ENCODE measurements around the gene ST6GAL1. TPM values are rescaled to one million over a fixed set of nuclear protein-coding genes. Genes with fewer than 3 reads are reported as not detected.
"Not testable (repeated sequence)": the region's sequence is repeated elsewhere in the genome, so short reads cannot be mapped to it uniquely, and the experiment has no call there.

ST6GAL1 gene
- total and polyA plus RNA-seq, 4 donors: 28.9 to 44.6 (median 34.6) TPM

DNA sequence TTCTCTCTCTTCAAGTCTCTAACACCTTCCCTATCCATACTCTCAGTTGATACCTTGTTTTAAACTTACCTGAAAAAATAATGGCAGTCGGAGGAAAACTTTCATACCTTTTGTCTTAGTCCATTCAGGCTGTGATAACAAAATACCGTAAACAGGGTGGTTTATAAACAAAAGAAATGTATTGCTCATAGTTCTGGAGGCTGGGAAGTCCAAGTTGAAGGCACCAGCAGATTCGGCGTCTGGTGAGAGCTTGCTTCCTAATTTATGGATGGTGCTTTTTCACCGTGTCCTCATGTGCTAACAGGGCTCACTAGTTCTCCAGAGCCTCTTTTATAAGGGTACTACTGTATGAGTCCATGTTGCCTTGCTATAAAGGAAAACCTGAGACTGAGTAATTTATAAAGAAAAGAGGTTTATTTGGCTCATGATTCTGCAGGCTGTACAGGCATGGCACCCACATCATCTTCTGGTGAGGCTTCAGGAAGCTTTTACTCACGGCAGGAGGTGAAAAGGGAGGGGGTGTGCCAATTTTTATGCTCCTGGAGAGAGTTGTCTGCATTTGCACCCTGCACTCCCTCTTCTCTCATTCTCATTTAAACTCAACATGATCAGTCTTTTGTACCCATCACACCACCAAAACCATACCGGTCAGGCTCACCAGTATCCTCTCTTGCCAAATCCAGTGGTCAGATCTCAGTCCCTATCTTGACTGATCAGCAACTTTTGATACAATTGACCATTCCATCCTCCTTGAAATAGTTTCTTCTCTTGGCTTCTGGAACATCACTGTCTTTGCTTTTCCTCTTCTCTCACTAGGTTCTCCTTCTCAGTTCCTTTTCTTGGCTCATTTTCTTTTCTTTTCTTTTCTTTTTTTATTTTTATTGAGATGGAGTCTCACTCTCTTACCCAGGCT, 21.6 kb downstream of the ST6GAL1 start:
- no peak for DNase-seq (ENCODE audit: low read depth in 4 of 6, low spot score in 6 of 6)
- H3K27ac ChIP-seq (ENCODE audit: low read depth, low read length): no peak overlapping the region
- H3K9me3 ChIP-seq (ENCODE audit: control insufficient read depth, insufficient read depth, low read length): no peaks in the 10 kb centered on the region
- peaks cover 8% of the 10 kb centered on the region for H3K4me1 ChIP-seq (ENCODE audit: control insufficient read depth, insufficient read depth, low read length)
- H3K4me3 ChIP-seq (ENCODE audit: low read depth, low read length): no peak overlapping the region
- 92% methylated on average over 4 of the region's 7 CpGs for WGBS (ENCODE audit: insufficient coverage)
- H3K36me3 ChIP-seq (ENCODE audit: control insufficient read depth, insufficient read depth, low read length): no peaks in the 10 kb centered on the region
- no peaks in the 10 kb centered on the region for H3K27me3 ChIP-seq (ENCODE audit: control insufficient read depth, insufficient read depth, low read length)

DNA sequence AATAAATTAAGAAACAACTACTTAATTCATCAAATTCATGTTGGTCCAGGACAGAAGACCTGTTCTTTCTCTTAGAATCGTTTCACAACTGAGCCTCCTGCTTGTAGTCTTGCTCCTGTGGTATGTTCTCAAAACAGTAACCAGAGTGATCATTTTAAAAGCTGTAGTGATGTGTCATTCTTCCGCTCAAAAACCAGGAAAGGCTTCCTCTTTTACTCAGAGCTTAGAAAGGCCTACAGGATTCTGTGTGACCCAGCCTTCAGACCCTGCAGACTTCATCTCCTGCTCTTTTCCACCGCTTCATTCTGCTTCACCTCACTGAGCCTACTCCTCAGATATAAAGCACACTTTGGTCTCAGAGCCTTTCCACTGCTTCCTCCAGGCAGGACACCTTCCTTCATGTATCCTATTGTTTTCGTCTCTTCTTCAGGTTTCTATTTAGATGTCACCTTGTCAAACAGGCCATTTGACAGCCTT, 22.7 kb downstream of the ST6GAL1 start:
- Histone ChIP-seq H3K9me3 (ENCODE audit: control insufficient read depth, insufficient read depth, low read length) (no peaks in the 10 kb centered on the region), H3K27ac (ENCODE audit: low read depth, low read length) (no peak overlapping the region), H3K36me3 (ENCODE audit: control insufficient read depth, insufficient read depth, low read length) (no peaks in the 10 kb centered on the region), H3K4me1 (ENCODE audit: control insufficient read depth, insufficient read depth, low read length) (peaks cover 6% of the 10 kb centered on the region), H3K27me3 (ENCODE audit: control insufficient read depth, insufficient read depth, low read length) (no peaks in the 10 kb centered on the region), H3K4me3 (ENCODE audit: low read depth, low read length) (no peak overlapping the region)
- WGBS (ENCODE audit: insufficient coverage): 94% methylated on average over 3 of the region's 4 CpGs
- DNase-seq (ENCODE audit: low read depth in 4 of 6, low spot score in 6 of 6): no peak

DNA sequence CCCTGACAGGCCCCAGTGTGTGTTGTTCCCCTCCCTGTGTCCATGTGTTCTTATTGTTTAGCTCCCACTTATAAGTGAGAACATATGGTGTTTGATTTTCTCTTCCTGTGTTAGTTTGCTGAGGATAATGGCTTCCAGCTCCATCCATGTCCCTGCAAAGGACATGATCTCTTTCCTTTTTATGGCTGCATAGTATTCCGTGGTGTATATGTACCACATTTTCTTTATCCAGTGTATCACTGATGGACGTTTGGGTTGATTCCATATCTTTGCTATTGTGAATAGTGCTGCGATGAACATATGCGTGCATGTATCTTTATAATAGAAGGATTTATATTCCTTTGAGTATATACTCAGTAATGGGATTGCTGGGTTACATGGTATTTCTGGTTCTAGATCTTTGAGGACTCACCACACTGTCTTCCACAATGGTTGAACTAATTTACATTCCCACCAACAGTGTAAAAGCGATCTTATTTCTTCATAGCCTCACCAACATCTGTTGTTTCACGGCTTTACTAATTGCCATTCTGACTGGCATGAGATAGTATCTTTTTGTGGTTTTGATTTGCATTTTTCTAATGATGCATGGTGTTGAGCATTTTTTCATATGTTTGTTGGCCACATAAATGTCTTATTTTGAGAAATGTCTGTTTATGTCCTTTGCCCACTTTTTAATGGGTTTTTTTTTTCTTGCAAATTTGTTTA, 23.8 kb downstream of the ST6GAL1 start:
- DNase-seq (ENCODE audit: low read depth in 4 of 6, low spot score in 6 of 6); H3K27me3 ChIP-seq (ENCODE audit: control insufficient read depth, insufficient read depth, low read length); H3K36me3 ChIP-seq (ENCODE audit: control insufficient read depth, insufficient read depth, low read length); H3K4me1 ChIP-seq (ENCODE audit: control insufficient read depth, insufficient read depth, low read length); H3K4me3 ChIP-seq (ENCODE audit: low read depth, low read length); H3K27ac ChIP-seq (ENCODE audit: low read depth, low read length); H3K9me3 ChIP-seq (ENCODE audit: control insufficient read depth, insufficient read depth, low read length): not testable (repeated sequence)
- no CpG with 5 or more reads among the region's 6 CpGs for WGBS (ENCODE audit: insufficient coverage)

DNA sequence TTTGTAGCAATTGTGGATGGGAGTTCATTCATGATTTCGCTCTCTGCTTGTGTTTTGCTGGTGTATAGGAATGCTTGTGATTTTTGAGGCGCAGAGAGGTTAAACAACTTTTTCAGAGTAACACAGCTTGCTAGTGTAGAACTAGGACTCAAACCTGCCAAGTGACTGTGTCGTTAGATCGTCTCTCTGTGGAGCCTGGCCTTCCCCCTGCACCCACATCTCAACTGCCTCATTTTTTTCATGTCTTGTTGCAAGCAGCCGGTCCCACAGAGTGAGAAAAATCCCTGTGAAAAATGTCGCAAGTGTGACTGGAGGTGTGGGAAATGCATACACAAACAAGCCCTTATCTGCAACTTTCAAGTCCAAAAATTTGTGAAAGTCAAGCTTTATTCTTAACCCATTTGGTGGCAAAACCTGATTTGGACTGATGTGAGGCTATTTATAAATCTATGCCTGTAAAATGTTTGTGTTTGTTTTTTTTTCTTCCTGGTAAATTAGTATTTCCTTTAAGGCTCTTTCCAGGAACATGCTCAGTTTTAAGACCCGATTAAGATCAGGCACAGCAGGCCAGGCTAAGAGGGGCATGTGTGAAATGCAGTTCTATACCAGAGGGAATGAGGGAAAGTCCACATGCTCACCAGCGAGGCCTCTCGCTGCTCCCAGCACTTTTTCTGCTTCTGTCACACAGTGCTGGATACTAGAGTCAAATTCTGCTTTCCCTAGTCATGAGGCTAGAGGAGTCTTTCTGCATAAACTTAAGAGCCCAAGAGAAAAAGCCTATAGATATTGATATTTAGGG, 25.8 kb downstream of the ST6GAL1 start:
- H3K27ac ChIP-seq (ENCODE audit: low read depth, low read length): no peak overlapping the region
- no peaks in the 10 kb centered on the region for H3K36me3 ChIP-seq (ENCODE audit: control insufficient read depth, insufficient read depth, low read length)
- H3K9me3 ChIP-seq (ENCODE audit: control insufficient read depth, insufficient read depth, low read length): no peaks in the 10 kb centered on the region
- H3K27me3 ChIP-seq (ENCODE audit: control insufficient read depth, insufficient read depth, low read length): no peaks in the 10 kb centered on the region
- 83% methylated on average over 3 of the region's 9 CpGs for WGBS (ENCODE audit: insufficient coverage)
- DNase-seq (ENCODE audit: low read depth in 4 of 6, low spot score in 6 of 6): no peak
- no peak overlapping the region for H3K4me3 ChIP-seq (ENCODE audit: low read depth, low read length)
- no peaks in the 10 kb centered on the region for H3K4me1 ChIP-seq (ENCODE audit: control insufficient read depth, insufficient read depth, low read length)

DNA sequence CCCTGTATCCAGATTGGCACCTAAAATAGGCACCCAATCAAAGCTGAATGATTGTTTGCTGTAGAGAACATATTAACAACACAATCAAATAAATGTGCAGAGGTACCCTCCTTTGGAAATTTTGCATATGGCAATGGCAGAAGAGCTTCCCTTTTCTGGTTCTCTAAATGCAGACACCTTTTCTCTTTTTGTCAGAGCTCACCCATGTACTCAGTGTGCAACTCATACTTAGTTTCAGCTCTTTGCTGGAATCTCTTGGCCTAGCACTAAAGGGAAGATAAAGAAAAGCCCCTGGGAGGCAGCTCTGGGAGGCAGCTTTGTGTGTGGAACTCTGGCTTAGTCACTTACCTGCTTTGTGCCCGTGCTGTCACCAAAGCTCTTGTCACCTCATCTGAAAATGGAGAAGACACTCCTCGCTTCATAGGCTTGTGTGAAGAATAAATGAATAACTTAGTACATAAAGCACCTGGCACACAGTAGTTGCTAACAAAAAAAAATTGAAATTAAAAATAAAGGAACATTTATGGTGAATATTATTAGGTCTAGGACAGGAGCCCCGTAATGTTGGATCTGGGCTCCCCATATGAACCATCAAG, 28.8 kb downstream of the ST6GAL1 start:
- H3K4me1 ChIP-seq (ENCODE audit: control insufficient read depth, insufficient read depth, low read length): peaks cover 8% of the 10 kb centered on the region
- H3K27ac ChIP-seq (ENCODE audit: low read depth, low read length): no peak overlapping the region
- H3K4me3 ChIP-seq (ENCODE audit: low read depth, low read length): no peak overlapping the region
- no CpG with 5 or more reads among the region's 3 CpGs for WGBS (ENCODE audit: insufficient coverage)
- no peak for DNase-seq (ENCODE audit: low read depth in 4 of 6, low spot score in 6 of 6)
- no peaks in the 10 kb centered on the region for H3K36me3 ChIP-seq (ENCODE audit: control insufficient read depth, insufficient read depth, low read length)
- H3K27me3 ChIP-seq (ENCODE audit: control insufficient read depth, insufficient read depth, low read length): no peaks in the 10 kb centered on the region
- no peaks in the 10 kb centered on the region for H3K9me3 ChIP-seq (ENCODE audit: control insufficient read depth, insufficient read depth, low read length)

DNA sequence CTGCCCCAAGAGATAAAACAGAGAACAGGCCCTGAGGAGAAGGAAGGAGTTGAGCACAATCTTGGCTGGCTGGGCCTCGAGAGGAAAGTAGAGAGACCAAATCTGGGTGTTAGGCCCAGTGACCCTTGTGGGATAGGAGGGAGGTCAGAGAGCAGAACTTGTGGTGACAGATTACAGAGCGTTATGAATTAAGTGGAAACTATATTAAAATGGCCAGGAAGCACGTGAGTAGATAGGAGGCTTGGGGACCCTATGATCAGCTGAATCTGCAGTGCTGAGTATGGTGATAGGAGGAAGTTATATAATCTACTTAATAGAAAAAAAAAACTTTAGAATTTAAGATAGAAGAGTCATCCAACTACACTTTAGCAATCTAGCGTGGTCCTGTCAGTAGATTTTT, 30.0 kb downstream of the ST6GAL1 start:
- peaks cover 14% of the 10 kb centered on the region for H3K4me1 ChIP-seq (ENCODE audit: control insufficient read depth, insufficient read depth, low read length)
- 81% methylated on average over 2 of the region's 4 CpGs for WGBS (ENCODE audit: insufficient coverage)
- no peak for DNase-seq (ENCODE audit: low read depth in 4 of 6, low spot score in 6 of 6)
- no peaks in the 10 kb centered on the region for H3K9me3 ChIP-seq (ENCODE audit: control insufficient read depth, insufficient read depth, low read length)
- no peak overlapping the region for H3K27ac ChIP-seq (ENCODE audit: low read depth, low read length)
- H3K27me3 ChIP-seq (ENCODE audit: control insufficient read depth, insufficient read depth, low read length): no peaks in the 10 kb centered on the region
- no peaks in the 10 kb centered on the region for H3K36me3 ChIP-seq (ENCODE audit: control insufficient read depth, insufficient read depth, low read length)
- H3K4me3 ChIP-seq (ENCODE audit: low read depth, low read length): no peak overlapping the region

DNA sequence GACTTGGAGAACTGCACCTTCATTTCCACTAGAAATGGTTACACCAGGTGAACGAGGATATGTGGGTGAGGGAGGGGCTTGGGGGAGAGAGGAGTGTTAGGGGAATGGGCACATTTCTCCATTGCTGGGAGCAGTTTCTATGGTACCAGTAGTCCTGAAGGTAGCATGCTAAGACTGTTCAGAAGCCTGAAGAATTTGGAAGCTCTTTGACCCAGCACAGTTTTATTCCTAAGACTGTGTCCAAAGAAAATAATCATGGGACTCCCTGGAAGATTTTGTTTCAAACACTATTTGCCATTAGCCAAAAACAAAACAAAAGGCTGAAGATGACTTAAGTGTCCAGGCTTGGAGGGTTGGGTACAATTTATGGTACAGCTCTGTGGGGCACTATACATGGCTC, 32.1 kb downstream of the ST6GAL1 start:
- H3K27ac ChIP-seq (ENCODE audit: low read depth, low read length): no peak overlapping the region
- 60% methylated on average over 1 of the region's 1 CpG for WGBS (ENCODE audit: insufficient coverage)
- H3K27me3 ChIP-seq (ENCODE audit: control insufficient read depth, insufficient read depth, low read length): no peaks in the 10 kb centered on the region
- no peak for DNase-seq (ENCODE audit: low read depth in 4 of 6, low spot score in 6 of 6)
- H3K9me3 ChIP-seq (ENCODE audit: control insufficient read depth, insufficient read depth, low read length): no peaks in the 10 kb centered on the region
- H3K4me1 ChIP-seq (ENCODE audit: control insufficient read depth, insufficient read depth, low read length): peaks cover 25% of the 10 kb centered on the region
- no peak overlapping the region for H3K4me3 ChIP-seq (ENCODE audit: low read depth, low read length)
- H3K36me3 ChIP-seq (ENCODE audit: control insufficient read depth, insufficient read depth, low read length): no peaks in the 10 kb centered on the region

DNA sequence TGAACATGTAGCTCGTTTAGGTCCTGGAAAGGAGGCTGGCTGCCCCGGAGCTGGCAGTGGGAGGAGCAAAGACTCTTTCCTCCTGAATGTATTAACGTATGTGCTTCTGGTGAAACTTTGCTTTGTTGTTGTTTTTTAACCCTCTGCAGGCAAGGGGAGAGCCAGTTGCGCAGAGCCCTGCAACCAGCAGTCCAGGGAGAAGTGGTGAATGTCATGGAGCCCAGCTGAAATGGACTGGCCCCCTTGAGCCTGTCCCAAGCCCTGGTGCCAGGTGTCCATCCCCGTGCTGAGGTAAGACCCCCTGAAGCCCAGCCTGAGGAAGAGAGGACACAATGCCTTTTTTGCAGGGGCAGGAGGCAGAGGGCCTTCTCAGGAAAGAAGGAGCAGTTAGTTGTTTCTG, 33.3 kb downstream of the ST6GAL1 start:
- no peak overlapping the region for H3K4me3 ChIP-seq (ENCODE audit: low read depth, low read length)
- H3K4me1 ChIP-seq (ENCODE audit: control insufficient read depth, insufficient read depth, low read length): peaks cover 25% of the 10 kb centered on the region
- H3K27me3 ChIP-seq (ENCODE audit: control insufficient read depth, insufficient read depth, low read length): no peaks in the 10 kb centered on the region
- no peak overlapping the region for H3K27ac ChIP-seq (ENCODE audit: low read depth, low read length)
- WGBS (ENCODE audit: insufficient coverage): 49% methylated on average over 4 of the region's 5 CpGs
- H3K36me3 ChIP-seq (ENCODE audit: control insufficient read depth, insufficient read depth, low read length): no peaks in the 10 kb centered on the region
- no peak for DNase-seq (ENCODE audit: low read depth in 4 of 6, low spot score in 6 of 6)
- no peaks in the 10 kb centered on the region for H3K9me3 ChIP-seq (ENCODE audit: control insufficient read depth, insufficient read depth, low read length)

DNA sequence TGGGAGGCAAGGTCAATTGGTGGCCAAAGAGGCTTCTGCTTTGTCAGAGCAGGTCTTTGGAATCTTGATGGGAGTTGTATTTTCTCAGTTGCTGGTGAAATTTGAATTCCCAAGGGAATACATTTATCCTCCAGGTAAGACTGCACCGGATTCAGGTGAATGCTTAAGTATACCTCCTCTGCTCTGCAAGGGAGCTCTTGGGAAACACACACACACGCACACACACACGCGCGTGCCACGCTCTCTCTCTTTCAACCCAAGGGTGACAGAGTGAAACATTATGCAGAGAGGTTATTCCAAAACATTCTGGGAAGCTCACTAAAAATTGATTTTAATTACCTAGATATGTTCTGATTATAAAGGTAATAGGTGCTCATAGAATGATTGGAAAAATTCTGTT, 33.7 kb downstream of the ST6GAL1 start:
- peak in 1 of 6 donors; percentile 25 for DNase-seq (ENCODE audit: low read depth in 4 of 6, low spot score in 6 of 6)
- Histone ChIP-seq H3K4me3 (ENCODE audit: low read depth, low read length) (no peak overlapping the region), H3K36me3 (ENCODE audit: control insufficient read depth, insufficient read depth, low read length) (no peaks in the 10 kb centered on the region), H3K9me3 (ENCODE audit: control insufficient read depth, insufficient read depth, low read length) (no peaks in the 10 kb centered on the region), H3K27ac (ENCODE audit: low read depth, low read length) (no peak overlapping the region), H3K4me1 (ENCODE audit: control insufficient read depth, insufficient read depth, low read length) (peaks cover 25% of the 10 kb centered on the region), H3K27me3 (ENCODE audit: control insufficient read depth, insufficient read depth, low read length) (no peaks in the 10 kb centered on the region)
- WGBS (ENCODE audit: insufficient coverage): no CpG with 5 or more reads among the region's 6 CpGs

Measured in spinal cord (tissue), 10 donors.